H1 (cell line): ENCODE results near the gene CERS1.

Experiments
- CTCF ChIP-seq, 3 experiments: IDR thresholded peaks; 1 replicate in 2 of 3; 2 replicates in 1 of 3; pipeline versions ENCODE4 v1.5.1 to v1.6.1; 2011; ENCODE audit warnings: low read length in 3 of 3, mild to moderate bottlenecking in 3 of 3, inconsistent platforms in 2 of 3, low read depth in 1 of 3, moderate library complexity in 1 of 3; ENCODE audit not compliant: insufficient read depth in 1 of 3; ENCODE audit errors: control extremely low read depth in 1 of 3
- EZH2 ChIP-seq: fragments of 200-600 bp; sonication (generic); IDR thresholded peaks from 2 replicates; pipeline ENCODE4 v1.7.1; 2012; ENCODE audit warnings: low read depth, mild to moderate bottlenecking, moderate library complexity, low read length, inconsistent platforms; ENCODE audit not compliant: severe bottlenecking
- JUN ChIP-seq: IDR thresholded peaks from 2 replicates; pipeline ENCODE4 v1.6.1; 2011; ENCODE audit warnings: low read depth, mild to moderate bottlenecking, improper control_type of control experiment, low read length
- RAD21 ChIP-seq, 2 experiments: IDR thresholded peaks in 1 of 2; conservative IDR thresholded peaks in 1 of 2; 2 replicates each; pipeline ENCODE4 v1.6.1; 2011; ENCODE audit warnings: low read depth in 2 of 2, low read length in 2 of 2, improper control_type of control experiment in 1 of 2, inconsistent platforms in 1 of 2, mild to moderate bottlenecking in 1 of 2, moderate library complexity in 1 of 2
- SIX5 ChIP-seq: IDR thresholded peaks from 2 replicates; pipeline ENCODE4 v1.6.1; 2011; ENCODE audit warnings: mild to moderate bottlenecking, low read depth, low read length
- USF2 ChIP-seq: IDR thresholded peaks from 2 replicates; pipeline ENCODE4 v1.6.1; 2011; ENCODE audit warnings: low read length, improper control_type of control experiment
- YY1 ChIP-seq: IDR thresholded peaks from 2 replicates; pipeline ENCODE4 v1.6.1; 2011; ENCODE audit warnings: low read depth, mild to moderate bottlenecking, low read length
- ZNF274 ChIP-seq: IDR thresholded peaks from 2 replicates; pipeline ENCODE4 v1.7.0; 2012; ENCODE audit warnings: low read length, borderline replicate concordance; ENCODE audit errors: extremely low read depth

GRCh38 chr19:18881491-18881890 is 14.5 kb downstream of the CERS1 start:
- TF ChIP-seq CTCF (IDR thresholded peaks at IDR 0.05; ENCODE audit: control extremely low read depth in 1 of 3, insufficient read depth in 1 of 3, low read depth in 1 of 3, low read length in 3 of 3): no peak
- no peak for TF ChIP-seq YY1
- TF ChIP-seq ZNF274: no peak
- no peak for TF ChIP-seq EZH2
- no peak for TF ChIP-seq SIX5
- TF ChIP-seq USF2: no peak
- TF ChIP-seq RAD21 (IDR thresholded peaks at IDR 0.05 in 1 of 2, conservative IDR thresholded peaks at IDR 0.05 in 1 of 2; ENCODE audit: low read depth in 2 of 2, low read length in 2 of 2): no peak
- no peak for TF ChIP-seq JUN
